AG04450 (cell line): ENCODE data around the gene RGCC. TPM values are rescaled to one million over a fixed set of nuclear protein-coding genes. Genes with fewer than 3 reads are reported as not detected.

ENCODE experiments used
- CTCF ChIA-PET: fragments of 300-600, 350-600 bp; formaldehyde crosslinking; extraction: SDS; loops from one replicate; lab custom pipeline; 2022; ENCODE audit warnings: antibody characterized with exemption, inconsistent platforms; lab: Charles Lee
- POLR2A ChIA-PET: fragments of 350-600 bp; formaldehyde crosslinking; extraction: SDS; loops from one replicate; lab custom pipeline; 2021; ENCODE audit warnings: antibody characterized with exemption, inconsistent platforms; lab: Yijun Ruan, JAX
- DNase-seq: peaks from one replicate; pipeline ENCODE4 v3.0.0-alpha.2; 2011; ENCODE audit warnings: low read depth, low spot score
- H3K27ac ChIP-seq: one replicate; pipeline ENCODE4 v1.5.1; 2012; ENCODE audit warnings: low read depth, low read length, control low read depth
- H3K27me3 ChIP-seq: one replicate; pipeline ENCODE4 v1.6.0; 2012; ENCODE audit warnings: low read length; ENCODE audit not compliant: control insufficient read depth, insufficient read depth
- H3K4me3 ChIP-seq: 2 replicates; pipeline ENCODE4 v1.5.1; 2011; ENCODE audit warnings: mild to moderate bottlenecking, low read depth, low read length, control low read depth
- H3K9me3 ChIP-seq: 2 replicates; pipeline ENCODE4 v1.5.1; 2012; ENCODE audit warnings: low read length; ENCODE audit not compliant: control insufficient read depth, insufficient read depth
- polyA plus RNA-seq: library from polyadenylated mRNA; depleted of rRNA; stranded (reverse); fragments of >200 nt; gene quantifications from 2 replicates; pipeline ENCODE4 v1.2.3, GENCODE V29; 2011; rRNA removed
- TF ChIP-seq, protein P1 (sequence below): IDR thresholded peaks from 2 replicates; pipeline ENCODE4 v1.5.1; 2011; ENCODE audit warnings: low read depth, low read length, control low read depth, inconsistent platforms

Gene RGCC
- polyA plus RNA-seq, 1 experiment: 141 TPM

DNA sequence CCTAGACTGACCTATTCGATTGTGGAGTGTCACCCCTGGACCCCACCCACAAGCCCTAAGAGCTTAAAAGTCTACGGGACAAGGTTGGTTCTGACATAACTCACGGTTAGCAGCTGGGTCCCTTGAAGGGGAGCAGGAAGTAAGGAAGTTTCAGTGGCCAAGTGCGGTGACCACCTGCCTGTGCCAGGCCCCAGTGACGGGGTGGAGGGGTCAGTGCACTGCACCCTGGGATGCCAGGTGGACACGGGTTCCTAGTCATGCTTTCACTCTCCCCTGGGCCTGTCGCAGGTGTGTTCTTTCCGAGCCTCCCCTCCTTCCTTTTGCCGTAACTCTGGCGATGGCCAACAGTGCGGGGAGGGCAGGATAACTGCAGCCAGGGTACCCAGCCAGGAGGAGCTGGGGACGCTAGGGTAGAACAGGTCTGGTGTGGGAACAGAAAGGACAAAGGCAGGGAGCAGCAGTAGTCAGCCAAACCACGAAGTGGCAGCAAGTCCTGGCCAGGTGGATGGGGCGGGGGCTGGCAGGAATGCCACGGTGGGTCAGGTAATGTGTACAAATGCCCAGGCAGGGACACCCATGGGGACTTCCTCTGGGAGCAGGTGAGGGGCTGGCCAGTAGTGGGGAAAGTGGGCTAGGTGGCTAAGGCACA, 58.3 kb downstream of the RGCC start:
- no peaks in the 10 kb centered on the region; the same call in 1 of the 2 replicates for H3K9me3 ChIP-seq
- no peaks in the 10 kb centered on the region for H3K27me3 ChIP-seq
- TF ChIP-seq, protein P1, sequence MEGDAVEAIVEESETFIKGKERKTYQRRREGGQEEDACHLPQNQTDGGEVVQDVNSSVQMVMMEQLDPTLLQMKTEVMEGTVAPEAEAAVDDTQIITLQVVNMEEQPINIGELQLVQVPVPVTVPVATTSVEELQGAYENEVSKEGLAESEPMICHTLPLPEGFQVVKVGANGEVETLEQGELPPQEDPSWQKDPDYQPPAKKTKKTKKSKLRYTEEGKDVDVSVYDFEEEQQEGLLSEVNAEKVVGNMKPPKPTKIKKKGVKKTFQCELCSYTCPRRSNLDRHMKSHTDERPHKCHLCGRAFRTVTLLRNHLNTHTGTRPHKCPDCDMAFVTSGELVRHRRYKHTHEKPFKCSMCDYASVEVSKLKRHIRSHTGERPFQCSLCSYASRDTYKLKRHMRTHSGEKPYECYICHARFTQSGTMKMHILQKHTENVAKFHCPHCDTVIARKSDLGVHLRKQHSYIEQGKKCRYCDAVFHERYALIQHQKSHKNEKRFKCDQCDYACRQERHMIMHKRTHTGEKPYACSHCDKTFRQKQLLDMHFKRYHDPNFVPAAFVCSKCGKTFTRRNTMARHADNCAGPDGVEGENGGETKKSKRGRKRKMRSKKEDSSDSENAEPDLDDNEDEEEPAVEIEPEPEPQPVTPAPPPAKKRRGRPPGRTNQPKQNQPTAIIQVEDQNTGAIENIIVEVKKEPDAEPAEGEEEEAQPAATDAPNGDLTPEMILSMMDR: no peak
- no peak overlapping the region for H3K4me3 ChIP-seq
- DNase-seq: no peak
- ChIA-PET POLR2A (no interaction called here), CTCF (no interaction called here)
- H3K27ac ChIP-seq: no peak overlapping the region

DNA sequence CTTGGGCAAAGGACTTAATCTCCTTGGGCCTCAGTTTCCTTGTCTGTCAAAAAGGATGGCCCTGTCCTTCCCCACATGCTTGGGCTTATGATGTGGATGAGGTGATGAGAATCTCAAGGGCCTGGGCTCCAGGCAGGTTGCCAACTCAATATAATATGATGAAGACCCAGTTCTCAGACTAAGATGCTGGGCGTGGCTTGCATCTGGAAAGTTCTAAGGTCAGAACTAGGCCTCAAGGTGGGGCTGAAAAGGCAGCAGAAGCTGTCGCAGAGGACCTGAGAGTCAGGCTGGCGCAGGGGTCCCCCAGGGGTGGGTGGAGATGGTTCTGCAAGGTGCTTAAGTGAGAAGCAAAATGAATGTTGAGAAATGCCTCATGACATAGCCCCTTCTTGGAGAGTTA, 58.8 kb downstream of the RGCC start:
- ChIA-PET POLR2A (no interaction called here), CTCF (interaction anchor here (0.5 kb wide), 1 partner anchor 54 kb away, joined by 3 read pairs; no protein-coding TSS in a partner anchor)
- H3K27me3 ChIP-seq: no peaks in the 10 kb centered on the region
- DNase-seq: no peak
- H3K9me3 ChIP-seq: no peaks in the 10 kb centered on the region; the same call in 1 of the 2 replicates
- H3K27ac ChIP-seq: no peak overlapping the region
- TF ChIP-seq, protein P1: no peak
- no peak overlapping the region for H3K4me3 ChIP-seq

DNA sequence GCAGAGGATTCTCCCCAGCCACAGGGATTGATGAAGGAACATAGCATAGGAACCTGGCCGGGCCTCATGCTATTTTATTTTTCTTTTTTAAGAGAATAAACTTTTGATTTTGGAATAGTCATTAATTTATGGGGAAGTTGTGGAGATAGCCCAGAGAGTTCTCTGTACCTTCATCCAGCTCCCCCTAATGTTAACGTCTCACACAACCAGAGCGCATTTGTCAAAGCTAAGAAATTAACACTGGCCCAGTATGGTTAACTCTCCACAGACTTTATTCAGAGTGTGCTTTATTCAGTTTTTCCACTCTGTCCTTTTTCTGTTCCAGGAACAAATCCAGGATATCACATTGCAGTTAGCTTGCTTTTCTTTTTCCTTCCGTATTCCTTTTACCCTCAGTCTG, 59.4 kb downstream of the RGCC start:
- Histone ChIP-seq H3K4me3 (no peak overlapping the region), H3K27me3 (no peaks in the 10 kb centered on the region)

DNA sequence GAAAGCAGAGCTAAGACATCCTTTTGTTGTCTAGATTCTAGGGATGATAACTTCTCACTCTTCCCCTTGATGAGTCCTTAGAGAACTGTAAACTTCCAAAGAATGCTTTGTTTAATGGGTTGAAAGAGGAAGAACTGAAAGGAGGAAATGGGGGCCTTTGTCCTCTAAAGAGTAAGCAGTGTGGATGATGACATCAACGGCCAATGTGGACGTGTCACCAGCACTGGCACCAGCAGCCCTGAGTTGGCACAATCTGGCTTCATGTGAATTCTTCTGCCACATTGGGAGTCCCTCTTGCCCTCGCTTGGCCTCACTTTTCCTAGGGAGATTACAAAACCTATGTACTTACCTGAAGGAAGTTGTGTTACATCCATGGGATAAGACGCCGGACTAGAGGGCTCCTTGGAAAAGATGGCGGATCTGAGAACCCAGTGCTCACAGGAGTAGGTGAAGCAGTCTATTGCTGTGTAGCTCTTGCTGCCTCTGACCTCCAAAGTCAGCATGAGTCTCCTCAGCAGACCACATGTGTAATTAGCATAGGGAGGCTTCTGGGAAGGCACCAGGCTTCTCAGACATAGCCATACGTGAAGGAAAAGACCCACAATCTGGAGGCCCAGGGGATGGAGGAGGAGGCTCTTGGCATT, 62.8 kb downstream of the RGCC start:
- no peaks in the 10 kb centered on the region for H3K27me3 ChIP-seq
- H3K9me3 ChIP-seq: no peaks in the 10 kb centered on the region; the same call in 1 of the 2 replicates
- no peak for DNase-seq
- no peak overlapping the region for H3K4me3 ChIP-seq
- ChIA-PET POLR2A (interaction anchor here (0.6 kb wide), 1 partner anchor 14 kb away, joined by 3 read pairs; no protein-coding TSS in a partner anchor), CTCF (no interaction called here)
- H3K27ac ChIP-seq: no peak overlapping the region
- TF ChIP-seq, protein P1: no peak

More for the DNA sequence above, 59.4 kb downstream of the RGCC start:
- TF ChIP-seq, protein P1: no peak
- no peak for DNase-seq
- Histone ChIP-seq H3K27ac (no peak overlapping the region), H3K9me3 (no peaks in the 10 kb centered on the region; the same call in 1 of the 2 replicates)
- ChIA-PET CTCF (interaction anchor here (0.5 kb wide), 1 partner anchor 53 kb away, joined by 3 read pairs; no protein-coding TSS in a partner anchor), POLR2A (no interaction called here)

Other genes starting within 250 kb of the RGCC start
- 11.2 and 14.6 TPM in 2 replicates for gene MTRF1, start 194.0 kb upstream of the RGCC start, polyA plus RNA-seq
- 11.9 and 14.9 TPM in 2 replicates for gene NAA16, start 146.3 kb upstream of the RGCC start, polyA plus RNA-seq